GM21528 (cell line): ENCODE measurements around the gene ETFBKMT.
A peak's percentile ranks its signal among the peaks of the same experiment; 100 is the strongest.

Experiments used
- ATAC-seq: cut with Tn5 transposase; IDR thresholded peaks from one replicate; pipeline ENCODE4 v1.9.1; 2021; ENCODE audit warnings: mild to moderate bottlenecking, moderate library complexity; ENCODE audit not compliant: unreplicated experiment, low FRiP score

Gene ETFBKMT, protein sequence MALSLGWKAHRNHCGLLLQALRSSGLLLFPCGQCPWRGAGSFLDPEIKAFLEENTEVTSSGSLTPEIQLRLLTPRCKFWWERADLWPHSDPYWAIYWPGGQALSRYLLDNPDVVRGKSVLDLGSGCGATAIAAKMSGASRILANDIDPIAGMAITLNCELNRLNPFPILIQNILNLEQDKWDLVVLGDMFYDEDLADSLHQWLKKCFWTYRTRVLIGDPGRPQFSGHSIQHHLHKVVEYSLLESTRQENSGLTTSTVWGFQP

GRCh38 chr12:31659087-31659942 lies at the start of gene ETFBKMT:
TSS of gene ETFBKMT (plus strand) at chr12:31659688. CDS start at chr12:31661954, 2,266 bp downstream.
- ATAC-seq: peak; percentile 99

GRCh38 chr12:31612819-31613218 lies 46.7 kb upstream of the ETFBKMT start:
- no peak for ATAC-seq

GRCh38 chr12:31618228-31619025 lies 41.1 kb upstream of the ETFBKMT start:
- ATAC-seq: no peak

- ATAC-seq: no peak
Observed at GRCh38 chr12:31620311-31620710, 39.2 kb upstream of the ETFBKMT start.

GRCh38 chr12:31622038-31622437 lies 37.5 kb upstream of the ETFBKMT start:
- no peak for ATAC-seq

DNA sequence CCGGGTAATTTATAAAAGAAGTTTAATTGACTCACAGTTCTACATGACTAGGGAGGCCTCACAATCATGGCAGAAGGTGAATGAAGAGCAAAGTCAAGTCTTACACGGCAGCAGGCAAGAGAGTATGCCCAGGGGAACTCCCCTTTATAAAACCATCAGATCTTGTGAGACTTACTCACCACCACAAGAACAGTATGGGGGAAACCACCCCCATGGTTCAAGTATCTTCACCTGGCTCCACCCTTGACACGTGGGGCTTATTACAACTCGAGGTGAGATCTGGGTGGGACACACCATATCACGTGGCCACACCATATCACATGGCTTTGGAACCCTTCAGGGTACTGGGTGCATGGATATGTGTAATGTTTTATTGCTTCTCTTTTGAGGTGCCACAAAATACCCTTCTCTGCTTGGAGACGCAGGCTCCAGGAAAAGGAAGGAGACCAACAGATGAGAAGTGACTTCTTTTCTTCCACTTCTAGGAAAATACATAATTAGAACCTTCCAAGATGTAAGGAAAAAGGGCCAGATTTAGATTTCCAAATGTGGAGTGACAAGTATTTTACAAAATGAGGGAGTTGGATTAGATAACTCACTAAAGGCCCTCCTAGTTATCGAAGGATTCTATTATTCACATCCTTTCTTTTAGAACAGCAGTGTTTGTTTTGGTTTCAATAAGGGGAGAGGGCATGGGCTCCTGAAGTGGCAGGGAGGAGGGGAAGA lies 33.1 kb upstream of the ETFBKMT start:
- ATAC-seq: no peak

DNA sequence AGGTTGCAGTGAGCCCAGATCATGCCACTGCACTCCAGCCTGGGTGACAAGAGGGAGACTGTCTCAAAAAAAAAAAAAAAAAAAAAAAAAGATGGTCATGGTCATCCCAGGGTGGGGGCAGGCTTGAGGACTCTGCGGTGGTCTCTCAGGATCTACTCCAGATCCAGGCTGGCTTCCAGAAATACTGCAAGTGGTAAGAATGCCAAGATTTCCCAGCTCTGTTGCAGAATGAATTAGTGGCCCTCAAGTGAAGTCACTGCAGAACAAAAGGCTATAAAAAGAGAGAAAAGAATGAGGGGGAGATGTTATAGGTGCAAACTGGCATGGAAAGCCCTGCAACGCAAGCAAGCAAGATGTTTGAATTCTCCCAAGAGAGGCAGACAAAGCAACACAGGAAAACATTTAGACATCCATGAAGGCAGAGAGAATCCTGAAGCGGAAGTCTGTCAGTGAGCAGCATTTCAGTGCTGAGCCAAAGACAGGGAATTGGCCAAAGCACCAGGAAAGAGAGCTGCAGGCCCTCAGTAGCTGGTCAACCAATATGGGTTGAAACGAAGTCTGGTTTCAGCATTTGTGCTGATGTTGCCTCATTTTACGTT lies 31.9 kb upstream of the ETFBKMT start:
- no peak for ATAC-seq

GRCh38 chr12:31629756-31630732 lies 29.4 kb upstream of the ETFBKMT start:
- no peak for ATAC-seq

DNA sequence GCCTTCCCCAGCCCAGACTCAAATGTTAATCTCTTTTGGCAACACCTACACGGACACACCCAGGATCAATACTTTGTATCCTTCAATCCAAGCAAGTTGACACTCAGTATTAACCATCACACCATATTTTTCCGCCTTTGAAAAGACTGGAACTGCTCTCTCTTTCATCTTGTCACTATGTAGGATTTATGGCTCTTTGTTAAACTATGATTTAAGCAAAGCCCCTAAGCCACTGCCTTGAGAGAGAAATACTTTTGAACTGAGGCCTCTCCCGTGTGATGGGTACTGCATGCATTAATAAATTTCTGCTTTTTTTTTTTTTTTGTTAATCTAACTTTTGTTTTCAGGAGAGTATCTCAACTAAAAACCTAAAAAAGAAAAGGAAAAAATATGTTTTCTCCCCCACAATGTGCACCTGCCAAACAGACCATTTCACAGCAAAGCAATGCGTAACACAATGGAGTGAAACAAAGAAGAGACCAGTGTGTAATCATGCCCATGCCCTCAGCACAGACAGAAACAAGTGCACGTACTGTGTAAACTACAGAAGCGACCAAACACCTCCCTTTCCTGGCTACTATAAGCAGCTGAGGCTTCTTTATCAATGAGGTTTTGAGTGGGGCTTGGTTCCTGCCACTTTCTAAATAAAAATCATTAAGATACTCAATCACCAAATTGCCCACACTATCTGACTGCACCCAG lies 28.3 kb upstream of the ETFBKMT start:
- ATAC-seq: no peak

DNA sequence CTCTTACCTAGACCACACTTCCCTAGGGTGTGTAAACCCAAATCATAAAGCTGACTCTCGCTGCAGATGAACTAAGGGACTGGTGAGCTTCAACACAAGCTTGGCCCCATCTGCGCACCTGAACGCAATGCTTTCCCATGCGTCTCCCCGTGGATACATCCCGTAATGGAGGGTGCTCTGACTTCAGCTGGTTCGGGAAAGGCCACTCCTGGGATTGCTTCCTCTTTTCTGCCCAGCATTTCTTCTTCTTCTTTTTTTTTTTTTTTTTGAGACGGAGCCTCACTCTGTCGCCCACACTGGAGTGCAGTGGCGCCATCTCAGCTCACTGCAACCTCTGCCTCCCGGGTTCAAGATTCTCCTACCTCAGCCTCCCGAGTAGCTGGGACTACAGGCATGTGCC lies 27.7 kb upstream of the ETFBKMT start:
- no peak for ATAC-seq

GRCh38 chr12:31633464-31633863 lies 26.0 kb upstream of the ETFBKMT start:
- ATAC-seq: no peak

- ATAC-seq: no peak
Observed at GRCh38 chr12:31634620-31635019, 24.9 kb upstream of the ETFBKMT start.

GRCh38 chr12:31641509-31642090 lies 17.9 kb upstream of the ETFBKMT start:
- no peak for ATAC-seq

- ATAC-seq: no peak
Observed at GRCh38 chr12:31644536-31644935, 15.0 kb upstream of the ETFBKMT start.

DNA sequence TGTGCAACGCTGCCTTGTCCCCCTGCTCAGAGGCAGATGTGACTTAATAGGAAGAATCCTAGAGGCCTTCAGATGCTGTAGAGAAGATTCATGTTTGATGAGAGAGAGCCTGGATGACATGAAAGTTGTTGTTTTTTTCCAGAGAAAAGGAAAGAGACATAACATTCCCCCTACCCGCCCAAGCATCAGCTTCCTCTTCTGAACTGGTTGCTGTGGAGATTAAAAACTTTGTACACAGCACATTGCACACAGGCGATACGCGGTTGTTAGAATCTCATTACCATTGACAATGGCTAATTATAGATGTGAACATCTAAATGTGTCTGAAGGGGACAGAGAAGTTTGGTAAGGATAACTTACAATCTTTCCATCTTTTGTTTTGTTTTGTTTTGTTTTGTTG lies 13.6 kb upstream of the ETFBKMT start:
- ATAC-seq: no peak

- no peak for ATAC-seq
Observed at GRCh38 chr12:31647086-31647491, 12.4 kb upstream of the ETFBKMT start.

GRCh38 chr12:31650918-31651317 lies 8.6 kb upstream of the ETFBKMT start:
- ATAC-seq: no peak
